Spleen (tissue), 7 donors: ENCODE measurements around the gene ATP6V1E1.
A peak's percentile ranks its signal among the peaks of the same experiment; 100 is the strongest.

Experiments used
- POLR2A ChIP-seq, 3 donors: fragments of 450-650 bp; IDR thresholded peaks; one replicate each; pipeline ENCODE4 v1.5.1; 2017; ENCODE audit warnings: antibody characterized with exemption in 3 of 3, mild to moderate bottlenecking in 1 of 3
- TF ChIP-seq, protein P1 (sequence below), 11 experiments: fragments of 200-600 bp in 7 of 11; fragments of 450-650 bp in 4 of 11; sonication (generic) in 4 of 11; IDR thresholded peaks in 8 of 11; conservative IDR thresholded peaks in 3 of 11; 1 replicate in 7 of 11; 2 replicates in 4 of 11; pipeline versions ENCODE4 v1.4.0 to v1.8.0; 2016 to 2021; ENCODE audit warnings: antibody characterized with exemption in 11 of 11, inconsistent platforms in 4 of 11, mild to moderate bottlenecking in 1 of 11
- donor health status: DM: no; HTN: no; CAD: no; lungs with moderate emphysema.
- donor health status: DM: no; HTN: no; CAD: no.
- donor health status: DM: no; HTN: no; CAD: no.

DNA sequence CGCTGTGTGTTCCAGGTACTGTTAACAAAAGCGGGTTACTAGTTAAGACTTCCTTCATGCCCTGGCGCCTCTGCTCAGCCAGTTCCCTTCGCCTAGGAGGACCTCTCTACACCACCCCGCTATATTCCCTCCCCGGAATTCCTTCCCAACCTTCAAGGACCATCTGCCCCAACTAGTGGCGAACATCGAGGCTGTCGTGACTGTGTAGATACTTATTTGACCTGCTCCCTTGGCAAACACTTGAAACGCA is 9.6 kb upstream of the ATP6V1E1 start:
- TF ChIP-seq, protein P1, sequence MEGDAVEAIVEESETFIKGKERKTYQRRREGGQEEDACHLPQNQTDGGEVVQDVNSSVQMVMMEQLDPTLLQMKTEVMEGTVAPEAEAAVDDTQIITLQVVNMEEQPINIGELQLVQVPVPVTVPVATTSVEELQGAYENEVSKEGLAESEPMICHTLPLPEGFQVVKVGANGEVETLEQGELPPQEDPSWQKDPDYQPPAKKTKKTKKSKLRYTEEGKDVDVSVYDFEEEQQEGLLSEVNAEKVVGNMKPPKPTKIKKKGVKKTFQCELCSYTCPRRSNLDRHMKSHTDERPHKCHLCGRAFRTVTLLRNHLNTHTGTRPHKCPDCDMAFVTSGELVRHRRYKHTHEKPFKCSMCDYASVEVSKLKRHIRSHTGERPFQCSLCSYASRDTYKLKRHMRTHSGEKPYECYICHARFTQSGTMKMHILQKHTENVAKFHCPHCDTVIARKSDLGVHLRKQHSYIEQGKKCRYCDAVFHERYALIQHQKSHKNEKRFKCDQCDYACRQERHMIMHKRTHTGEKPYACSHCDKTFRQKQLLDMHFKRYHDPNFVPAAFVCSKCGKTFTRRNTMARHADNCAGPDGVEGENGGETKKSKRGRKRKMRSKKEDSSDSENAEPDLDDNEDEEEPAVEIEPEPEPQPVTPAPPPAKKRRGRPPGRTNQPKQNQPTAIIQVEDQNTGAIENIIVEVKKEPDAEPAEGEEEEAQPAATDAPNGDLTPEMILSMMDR (IDR thresholded peaks at IDR 0.05 in 8 of 11, conservative IDR thresholded peaks at IDR 0.05 in 3 of 11) = peak in 1 of 11 experiments; percentile 24
- no peak for TF ChIP-seq POLR2A (IDR thresholded peaks at IDR 0.05)
